HepG2 (cell line): ENCODE data around the gene TUBA4B. TPM values are rescaled to one million over a fixed set of nuclear protein-coding genes. Genes with fewer than 3 reads are reported as not detected.

Source experiments
- ATAC-seq: fragments of 200-7000 bp; cut with Tn5 transposase; 3 replicates; pipeline ENCODE4 v1.9.1; 2020; ENCODE audit warnings: mild to moderate bottlenecking, moderate library complexity
- BruUV-seq: library from RNA; stranded (reverse); fragments of 400-500 nt; replicated peaks from 2 replicates; lab custom pipeline; 2021; lab: Mats Ljungman, UMichigan
- CTCF ChIA-PET: fragments of 300-600 bp; formaldehyde crosslinking; extraction: SDS; loops from one replicate; lab custom pipeline; 2021; ENCODE audit warnings: low total read pairs, inconsistent platforms, low intra/inter-chr PET ratio; lab: Yijun Ruan, JAX
- POLR2A ChIA-PET: fragments of 350-600 bp; sonication (Branson Sonifier 250); formaldehyde crosslinking; loops from one replicate; lab custom pipeline; 2020; ENCODE audit warnings: antibody characterized with exemption, inconsistent platforms; lab: Yijun Ruan, JAX
- DNase-seq: peaks from one replicate; pipeline ENCODE4 v3.0.0-alpha.2; 2015; ENCODE audit warnings: low spot score
- FAIRE-seq: peaks from 3 replicates; lab custom pipeline; 2011; peaks lifted over from hg19 to GRCh38; lab: Jason Lieb, UNC
- H2AFZ ChIP-seq: one replicate; pipeline ENCODE4 v1.6.1; 2011; ENCODE audit warnings: low read length, inconsistent platforms
- H3K27ac ChIP-seq: fragments of 300-600 bp; 3 replicates; pipeline ENCODE4 v1.8.0; 2011; ENCODE audit warnings: mixed run types, mild to moderate bottlenecking, mixed read lengths, low read length, inconsistent platforms; ENCODE audit not compliant: insufficient read depth; ENCODE audit errors: extremely low read length
- H3K27me3 ChIP-seq, 2 experiments: fragments of 200-600 bp in 1 of 2; 2 replicates in 1 of 2; 3 replicates in 1 of 2; pipeline versions ENCODE4 v1.6.0 to v1.8.0; 2011; ENCODE audit warnings: low read length in 2 of 2, mild to moderate bottlenecking in 2 of 2, moderate library complexity in 2 of 2, inconsistent platforms in 1 of 2; ENCODE audit not compliant: insufficient read depth in 2 of 2, control insufficient read depth in 1 of 2
- H3K36me3 ChIP-seq, 2 experiments: fragments of 200-600 bp in 1 of 2; replicated peaks in 1 of 2; 2 replicates in 1 of 2; 3 replicates in 1 of 2; pipeline versions ENCODE4 v1.5.1 to v1.8.0; 2011; ENCODE audit warnings: low read length in 2 of 2, inconsistent platforms in 1 of 2; ENCODE audit not compliant: insufficient read depth in 2 of 2, control insufficient read depth in 1 of 2
- H3K4me1 ChIP-seq: 2 replicates; pipeline ENCODE4 v1.5.1; 2012; ENCODE audit warnings: low read length, inconsistent platforms; ENCODE audit not compliant: insufficient read depth
- H3K4me2 ChIP-seq: 2 replicates; pipeline ENCODE4 v1.6.0; 2011; ENCODE audit warnings: low read depth, low read length, inconsistent platforms
- H3K4me3 ChIP-seq, 3 experiments: fragments of 200-600 bp in 1 of 3; sonication (generic), shearing (Covaris generic) in 1 of 3; replicated peaks in 1 of 3; 2 replicates each; pipeline ENCODE4 v1.5.1; 2011 to 2016; ENCODE audit warnings: low read length in 3 of 3, inconsistent platforms in 2 of 3, low read depth in 2 of 3, mild to moderate bottlenecking in 2 of 3, control low read depth in 1 of 3, mixed read lengths in 1 of 3; ENCODE audit not compliant: insufficient read depth in 1 of 3
- H3K79me2 ChIP-seq: one replicate; pipeline ENCODE4 v1.6.1; 2011; ENCODE audit warnings: low read length, inconsistent platforms; ENCODE audit not compliant: insufficient read depth
- H3K9ac ChIP-seq: 2 replicates; pipeline ENCODE4 v1.6.0; 2011; ENCODE audit warnings: mild to moderate bottlenecking, low read depth, low read length, inconsistent platforms; ENCODE audit not compliant: insufficient read depth
- H3K9me3 ChIP-seq: 2 replicates; pipeline ENCODE4 v1.5.1; 2012; ENCODE audit warnings: mild to moderate bottlenecking, low read length
- H4K20me1 ChIP-seq: 2 replicates; pipeline ENCODE4 v1.6.0; 2011; ENCODE audit warnings: inconsistent platforms, mild to moderate bottlenecking, low read length, moderate library complexity; ENCODE audit not compliant: insufficient read depth
- AHR ChIP-seq: IDR thresholded peaks from 2 replicates; pipeline ENCODE4 v1.6.1; 2018; ENCODE audit warnings: missing genetic modification reagents, missing compliant biosample characterization
- ELF4 ChIP-seq: sonication (generic); formaldehyde crosslinking; IDR thresholded peaks from 2 replicates; pipeline ENCODE4 v1.5.0; 2020; ENCODE audit warnings: missing genetic modification reagents, mild to moderate bottlenecking, moderate library complexity, borderline replicate concordance
- FOXM1 ChIP-seq: sonication (generic); formaldehyde crosslinking; IDR thresholded peaks from 2 replicates; pipeline ENCODE4 v1.5.0; 2020; ENCODE audit warnings: missing genetic modification reagents
- HES4 ChIP-seq: sonication (generic); formaldehyde crosslinking; IDR thresholded peaks from 2 replicates; pipeline ENCODE4 v1.9.0; 2021; ENCODE audit warnings: mild to moderate bottlenecking, missing genetic modification reagents, borderline replicate concordance
- NBN ChIP-seq: fragments of 450-650 bp; conservative IDR thresholded peaks from 2 replicates; pipeline ENCODE4 v1.6.1; 2017
- SMYD3 ChIP-seq: sonication (generic); formaldehyde crosslinking; IDR thresholded peaks from 2 replicates; pipeline ENCODE4 v1.8.1; 2023; ENCODE audit warnings: mild to moderate bottlenecking, missing genetic modification reagents
- ZFP36 ChIP-seq: fragments of 150-350 bp; IDR thresholded peaks from 2 replicates; pipeline ENCODE4 v1.6.1; 2018; ENCODE audit warnings: borderline replicate concordance, low read length, low read depth; ENCODE audit not compliant: partially characterized antibody
- ZNF615 ChIP-seq: sonication (generic); formaldehyde crosslinking; IDR thresholded peaks from 2 replicates; pipeline ENCODE4 v1.5.0; 2020; ENCODE audit warnings: mild to moderate bottlenecking, missing genetic modification reagents, borderline replicate concordance
- WGBS: methylation state at CpG from one replicate; pipeline ENCODE4 v1.1.6; 2017; ENCODE audit warnings: low lambda C conversion rate; 5-methylcytosine and 5-hydroxymethylcytosine counted together
- in situ Hi-C: cut with HindIII; loops from 2 replicates; pipeline ENCODE4 v1.10.0; 2017; ENCODE audit warnings: low pct_unique_long_range_greater_than_20kb; ENCODE audit not compliant: extremely low pct_ligation_motif_present
- intact Hi-C: fragments of 100-400 bp; cut with micrococcal nuclease; formaldehyde crosslinking; loops from one replicate; pipeline ENCODE4 v1.10.0; 2022; ENCODE audit not compliant: unreplicated experiment
- polyA plus RNA-seq, 8 experiments: library from polyadenylated mRNA; depleted of rRNA in 3 of 8; stranded (reverse) in 7 of 8; unstranded in 1 of 8; fragments of >200 nt; fragmentation: Illumina TruSeq in 4 of 8; extraction: Trizol in 4 of 8; gene quantifications; 2 replicates each; pipeline versions ENCODE4 v1.2.1 to v1.2.3, GENCODE V29; 2011 to 2016; ENCODE audit warnings: low read depth in 4 of 8, missing spikeins in 1 of 8, mixed read lengths in 1 of 8; ENCODE audit not compliant: insufficient read depth in 1 of 8
- total RNA-seq, 5 experiments: library from RNA; depleted of rRNA; stranded (reverse); fragments of >200 nt; fragmentation: Illumina TruSeq; extraction: Trizol; gene quantifications; 2 replicates each; pipeline ENCODE4 v1.2.3, GENCODE V29; 2016; ENCODE audit warnings: low read depth in 1 of 5

TUBA4B gene
- total and polyA plus RNA-seq, 2 of the 13 experiments (the other 11 are each of a cell fraction or from before 2014, with no cell fraction given), result 0.18 to 0.22 TPM

GRCh38 chr2:219293736-219294231 lies 40.7 kb downstream of the TUBA4B start:
- intact Hi-C loops (loop anchor here (1.0 to 10.0 kb wide), 4 partner anchors 14 to 241 kb away; partner anchors contain the start of genes ABCB6 and DNAJB2), in situ Hi-C loops (no loop called here)
- H3K27ac ChIP-seq, result no peak overlapping the region
- POLR2A ChIA-PET, result interaction anchor here (1.0 to 3.6 kb wide), 6 partner anchors 15 to 117 kb away, joined by 3 to 47 read pairs (median 16); partner anchors contain the start of genes CNPPD1, DNAJB2, GLB1L and STK16
- no TSS peak for BruUV-seq
- no peaks in the 10 kb centered on the region for H3K9me3 ChIP-seq
- peak overlapping the region; percentile 75; the same call in 1 of the 2 replicates for H3K9ac ChIP-seq
- FAIRE-seq (no peak), DNase-seq (no peak), ATAC-seq (no peak)
- no peaks in the 10 kb centered on the region for H3K79me2 ChIP-seq
- H3K36me3 ChIP-seq, result no peaks in the 10 kb centered on the region
- peak overlapping the region; percentile 87 for H3K4me2 ChIP-seq
- peaks cover 32% of the 10 kb centered on the region for H3K4me1 ChIP-seq
- H3K4me3 ChIP-seq, result peak overlapping the region in 1 of 3 experiments; percentile 81; a peak in 1 of 6 replicates
- 55% methylated on average over 5 of the region's 5 CpGs for WGBS
- peak overlapping the region; percentile 77 for H2AFZ ChIP-seq
- CTCF ChIA-PET, result interaction anchor here (1.2 to 3.4 kb wide), 6 partner anchors 17 to 134 kb away, joined by 3 to 88 read pairs (median 14); partner anchors contain the start of genes ANKZF1, ATG9A, DNAJB2 and NHEJ1
- TF ChIP-seq AHR (CRISPR knock-in tag), result no peak
- TF ChIP-seq SMYD3, result no peak
- no peak for TF ChIP-seq FOXM1 (CRISPR knock-in tag)
- TF ChIP-seq NBN, result no peak
- no peak for TF ChIP-seq ZFP36
- no peak for TF ChIP-seq ZNF615
- TF ChIP-seq ELF4 (CRISPR knock-in tag), result no peak
- TF ChIP-seq HES4 (CRISPR knock-in tag), result no peak
- TF ChIP-seq, all 625 proteins: peak for 0
- no peaks in the 10 kb centered on the region for H4K20me1 ChIP-seq
- peaks cover 6 to 74% of the 10 kb centered on the region in 2 experiments; a peak in 4 of 5 replicates for H3K27me3 ChIP-seq
